HepG2 (cell line): Measurements from ENCODE around the gene MYCBPAP. TPM values are rescaled to one million over a fixed set of nuclear protein-coding genes. Genes with fewer than 3 reads are reported as not detected.

Source experiments
- ATF7 ChIP-seq, 2 experiments: fragments of 450-650 bp in 1 of 2; sonication (generic) in 1 of 2; formaldehyde crosslinking in 1 of 2; IDR thresholded peaks; 2 replicates each; pipeline versions ENCODE4 v1.4.0 to v1.6.1; 2016 to 2020; ENCODE audit warnings: antibody characterized with exemption in 1 of 2, mild to moderate bottlenecking in 1 of 2, missing genetic modification reagents in 1 of 2
- LCORL ChIP-seq, 2 experiments: fragments of 450-650 bp in 1 of 2; sonication (generic) in 1 of 2; formaldehyde crosslinking in 1 of 2; IDR thresholded peaks; 2 replicates each; pipeline versions ENCODE4 v1.5.0 to v1.6.1; 2017 to 2020; ENCODE audit warnings: antibody characterized with exemption in 1 of 2, missing genetic modification reagents in 1 of 2
- MEIS1 ChIP-seq: sonication (generic); formaldehyde crosslinking; IDR thresholded peaks from 2 replicates; pipeline ENCODE4 v1.9.0; 2021; ENCODE audit warnings: mild to moderate bottlenecking, missing genetic modification reagents, moderate library complexity, borderline replicate concordance
- NAIF1 ChIP-seq: sonication (generic); formaldehyde crosslinking; IDR thresholded peaks from 2 replicates; pipeline ENCODE4 v1.5.0; 2020; ENCODE audit warnings: mild to moderate bottlenecking, missing genetic modification reagents, borderline replicate concordance
- PTBP1 ChIP-seq: fragments of 200-400 bp; formaldehyde crosslinking; IDR thresholded peaks from 2 replicates; pipeline ENCODE4 v1.6.1; 2018; ENCODE audit warnings: low read length, low read depth; ENCODE audit not compliant: poor library complexity, severe bottlenecking
- SETDB1 ChIP-seq: sonication (generic); formaldehyde crosslinking; IDR thresholded peaks from 2 replicates; pipeline ENCODE4 v1.5.1; 2020; ENCODE audit warnings: missing genetic modification reagents, mild to moderate bottlenecking, borderline replicate concordance
- SOX13 ChIP-seq, 3 experiments: fragments of 450-650 bp in 1 of 3; sonication (generic) in 1 of 3; formaldehyde crosslinking in 1 of 3; IDR thresholded peaks in 2 of 3; conservative IDR thresholded peaks in 1 of 3; 2 replicates each; pipeline versions ENCODE4 v1.5.0 to v1.6.1; 2016 to 2020; ENCODE audit warnings: antibody characterized with exemption in 1 of 3, mild to moderate bottlenecking in 1 of 3, missing compliant biosample characterization in 1 of 3, missing genetic modification reagents in 1 of 3, moderate library complexity in 1 of 3
- ZNF160 ChIP-seq: sonication (generic); formaldehyde crosslinking; IDR thresholded peaks from 2 replicates; pipeline ENCODE4 v1.8.0; 2022; ENCODE audit warnings: mild to moderate bottlenecking, inconsistent platforms, missing genetic modification reagents
- ZNF230 ChIP-seq: sonication (generic); formaldehyde crosslinking; IDR thresholded peaks from 2 replicates; pipeline ENCODE4 v1.4.0; 2020; ENCODE audit warnings: mild to moderate bottlenecking, missing genetic modification reagents
- ZNF672 ChIP-seq: sonication (generic); formaldehyde crosslinking; IDR thresholded peaks from 2 replicates; pipeline ENCODE4 v1.8.1; 2022; ENCODE audit warnings: missing genetic modification reagents
- polyA plus RNA-seq, 8 experiments: library from polyadenylated mRNA; depleted of rRNA in 3 of 8; stranded (reverse) in 7 of 8; unstranded in 1 of 8; fragments of >200 nt; fragmentation: Illumina TruSeq in 4 of 8; extraction: Trizol in 4 of 8; gene quantifications; 2 replicates each; pipeline versions ENCODE4 v1.2.1 to v1.2.3, GENCODE V29; 2011 to 2016; ENCODE audit warnings: low read depth in 4 of 8, missing spikeins in 1 of 8, mixed read lengths in 1 of 8; ENCODE audit not compliant: insufficient read depth in 1 of 8
- total RNA-seq, 5 experiments: library from RNA; depleted of rRNA; stranded (reverse); fragments of >200 nt; fragmentation: Illumina TruSeq; extraction: Trizol; gene quantifications; 2 replicates each; pipeline ENCODE4 v1.2.3, GENCODE V29; 2016; ENCODE audit warnings: low read depth in 1 of 5
- TF ChIP-seq, protein P1 (sequence below): sonication (generic); formaldehyde crosslinking; IDR thresholded peaks from 2 replicates; pipeline ENCODE4 v1.8.0; 2022; ENCODE audit warnings: mild to moderate bottlenecking, missing genetic modification reagents, moderate library complexity
- TF ChIP-seq, protein P2 (sequence below): sonication (generic); formaldehyde crosslinking; IDR thresholded peaks from 2 replicates; pipeline ENCODE4 v1.4.0; 2020; ENCODE audit warnings: mild to moderate bottlenecking, missing genetic modification reagents
- TF ChIP-seq, protein P3 (sequence below): IDR thresholded peaks from 2 replicates; pipeline ENCODE4 v1.6.1; 2016; ENCODE audit warnings: missing biosample characterization, missing genetic modification reagents, low read depth
- TF ChIP-seq, protein P4 (sequence below): sonication (generic); formaldehyde crosslinking; IDR thresholded peaks from 2 replicates; pipeline ENCODE4 v1.4.0; 2020; ENCODE audit warnings: missing genetic modification reagents, borderline replicate concordance
- TF ChIP-seq, protein P5 (sequence below): sonication (generic); formaldehyde crosslinking; IDR thresholded peaks from 2 replicates; pipeline ENCODE4 v1.4.0; 2020; ENCODE audit warnings: missing genetic modification reagents
- TF ChIP-seq, protein P6 (sequence below): sonication (generic); formaldehyde crosslinking; conservative IDR thresholded peaks from 2 replicates; pipeline ENCODE4 v1.8.0; 2022; ENCODE audit warnings: mild to moderate bottlenecking, moderate library complexity, missing genetic modification reagents

MYCBPAP gene
- total and polyA plus RNA-seq, 2 of the 13 experiments (the other 11 are each of a cell fraction or from before 2014, with no cell fraction given), result 0.22 to 0.24 TPM

DNA sequence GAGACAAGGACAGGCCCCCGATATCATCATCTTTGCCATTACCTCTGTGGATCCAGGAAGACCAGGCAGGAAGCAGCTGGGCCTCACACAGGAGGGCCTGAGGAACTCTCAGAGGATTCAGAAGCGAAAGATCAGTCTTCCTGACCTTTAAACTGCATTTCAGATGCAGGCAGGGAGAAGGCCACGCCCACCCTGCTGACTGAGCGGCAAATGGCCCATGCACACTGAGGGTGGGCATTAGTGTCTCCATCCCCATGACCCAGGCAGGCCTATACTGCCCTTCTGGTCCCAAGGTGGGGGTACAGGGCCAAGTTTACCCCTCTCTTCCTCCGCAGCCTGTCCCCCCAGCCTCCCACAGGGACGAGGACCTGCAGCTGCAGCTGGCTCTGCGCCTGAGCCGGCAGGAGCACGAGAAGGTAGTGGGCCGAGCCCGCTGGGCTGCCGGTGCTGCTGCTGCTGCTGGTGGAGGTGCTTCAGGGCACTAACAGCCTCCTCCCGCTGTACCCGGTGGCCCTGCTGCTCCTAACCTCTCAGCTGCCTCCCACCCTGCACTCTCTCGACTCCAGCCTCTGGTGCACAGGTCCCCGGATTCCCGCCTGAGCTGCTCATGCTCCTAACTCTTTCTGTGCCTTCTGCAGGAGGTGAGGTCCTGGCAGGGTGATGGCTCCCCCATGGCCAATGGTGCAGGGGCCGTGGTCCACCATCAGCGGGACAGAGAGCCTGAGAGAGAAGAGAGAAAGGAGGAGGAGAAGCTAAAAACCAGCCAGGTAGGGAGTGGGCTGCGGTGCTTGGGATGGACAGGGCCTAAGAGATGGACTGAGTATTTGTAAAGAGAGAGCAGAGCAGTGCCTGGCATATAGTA lies 30.5 kb downstream of the MYCBPAP start (continued):
- TF ChIP-seq PTBP1, result peak; percentile 61
- no peak for TF ChIP-seq MEIS1 (CRISPR knock-in tag)
- TF ChIP-seq, protein P1, sequence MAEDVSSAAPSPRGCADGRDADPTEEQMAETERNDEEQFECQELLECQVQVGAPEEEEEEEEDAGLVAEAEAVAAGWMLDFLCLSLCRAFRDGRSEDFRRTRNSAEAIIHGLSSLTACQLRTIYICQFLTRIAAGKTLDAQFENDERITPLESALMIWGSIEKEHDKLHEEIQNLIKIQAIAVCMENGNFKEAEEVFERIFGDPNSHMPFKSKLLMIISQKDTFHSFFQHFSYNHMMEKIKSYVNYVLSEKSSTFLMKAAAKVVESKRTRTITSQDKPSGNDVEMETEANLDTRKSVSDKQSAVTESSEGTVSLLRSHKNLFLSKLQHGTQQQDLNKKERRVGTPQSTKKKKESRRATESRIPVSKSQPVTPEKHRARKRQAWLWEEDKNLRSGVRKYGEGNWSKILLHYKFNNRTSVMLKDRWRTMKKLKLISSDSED (CRISPR knock-in tag), result no peak
- no peak for TF ChIP-seq NAIF1 (CRISPR knock-in tag)
- TF ChIP-seq ZNF672 (CRISPR knock-in tag), result no peak
- TF ChIP-seq, protein P2, sequence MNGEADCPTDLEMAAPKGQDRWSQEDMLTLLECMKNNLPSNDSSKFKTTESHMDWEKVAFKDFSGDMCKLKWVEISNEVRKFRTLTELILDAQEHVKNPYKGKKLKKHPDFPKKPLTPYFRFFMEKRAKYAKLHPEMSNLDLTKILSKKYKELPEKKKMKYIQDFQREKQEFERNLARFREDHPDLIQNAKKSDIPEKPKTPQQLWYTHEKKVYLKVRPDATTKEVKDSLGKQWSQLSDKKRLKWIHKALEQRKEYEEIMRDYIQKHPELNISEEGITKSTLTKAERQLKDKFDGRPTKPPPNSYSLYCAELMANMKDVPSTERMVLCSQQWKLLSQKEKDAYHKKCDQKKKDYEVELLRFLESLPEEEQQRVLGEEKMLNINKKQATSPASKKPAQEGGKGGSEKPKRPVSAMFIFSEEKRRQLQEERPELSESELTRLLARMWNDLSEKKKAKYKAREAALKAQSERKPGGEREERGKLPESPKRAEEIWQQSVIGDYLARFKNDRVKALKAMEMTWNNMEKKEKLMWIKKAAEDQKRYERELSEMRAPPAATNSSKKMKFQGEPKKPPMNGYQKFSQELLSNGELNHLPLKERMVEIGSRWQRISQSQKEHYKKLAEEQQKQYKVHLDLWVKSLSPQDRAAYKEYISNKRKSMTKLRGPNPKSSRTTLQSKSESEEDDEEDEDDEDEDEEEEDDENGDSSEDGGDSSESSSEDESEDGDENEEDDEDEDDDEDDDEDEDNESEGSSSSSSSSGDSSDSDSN (CRISPR knock-in tag), result peak; percentile 72; the same call in 1 of the 2 replicates
- no peak for TF ChIP-seq ATF7 (IDR thresholded peaks at IDR 0.05)
- TF ChIP-seq ATF7 (CRISPR knock-in tag; IDR thresholded peaks at IDR 0.05), result peak; percentile 25; the same call in 1 of the 2 replicates
- no peak for TF ChIP-seq LCORL (IDR thresholded peaks at IDR 0.05)
- peak; percentile 53 for TF ChIP-seq LCORL (CRISPR knock-in tag; IDR thresholded peaks at IDR 0.05)
- TF ChIP-seq, protein P3, sequence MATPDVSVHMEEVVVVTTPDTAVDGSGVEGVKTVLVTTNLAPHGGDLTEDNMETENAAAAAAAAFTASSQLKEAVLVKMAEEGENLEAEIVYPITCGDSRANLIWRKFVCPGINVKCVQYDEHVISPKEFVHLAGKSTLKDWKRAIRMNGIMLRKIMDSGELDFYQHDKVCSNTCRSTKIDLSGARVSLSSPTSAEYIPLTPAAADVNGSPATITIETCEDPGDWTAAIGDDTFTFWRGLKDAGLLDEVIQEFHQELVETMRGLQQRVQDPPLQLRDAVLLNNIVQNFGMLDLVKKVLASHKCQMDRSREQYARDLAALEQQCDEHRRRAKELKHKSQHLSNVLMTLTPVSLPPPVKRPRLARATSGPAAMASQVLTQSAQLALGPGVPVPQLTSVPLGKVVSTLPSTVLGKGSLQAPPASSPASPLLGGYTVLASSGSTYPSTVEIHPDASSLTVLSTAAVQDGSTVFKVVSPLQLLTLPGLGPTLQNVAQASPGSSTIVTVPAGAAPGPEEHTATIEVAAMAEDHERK (CRISPR knock-in tag), result no peak
- TF ChIP-seq, protein P4, sequence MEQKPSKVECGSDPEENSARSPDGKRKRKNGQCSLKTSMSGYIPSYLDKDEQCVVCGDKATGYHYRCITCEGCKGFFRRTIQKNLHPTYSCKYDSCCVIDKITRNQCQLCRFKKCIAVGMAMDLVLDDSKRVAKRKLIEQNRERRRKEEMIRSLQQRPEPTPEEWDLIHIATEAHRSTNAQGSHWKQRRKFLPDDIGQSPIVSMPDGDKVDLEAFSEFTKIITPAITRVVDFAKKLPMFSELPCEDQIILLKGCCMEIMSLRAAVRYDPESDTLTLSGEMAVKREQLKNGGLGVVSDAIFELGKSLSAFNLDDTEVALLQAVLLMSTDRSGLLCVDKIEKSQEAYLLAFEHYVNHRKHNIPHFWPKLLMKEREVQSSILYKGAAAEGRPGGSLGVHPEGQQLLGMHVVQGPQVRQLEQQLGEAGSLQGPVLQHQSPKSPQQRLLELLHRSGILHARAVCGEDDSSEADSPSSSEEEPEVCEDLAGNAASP, result no peak
- TF ChIP-seq, protein P5, sequence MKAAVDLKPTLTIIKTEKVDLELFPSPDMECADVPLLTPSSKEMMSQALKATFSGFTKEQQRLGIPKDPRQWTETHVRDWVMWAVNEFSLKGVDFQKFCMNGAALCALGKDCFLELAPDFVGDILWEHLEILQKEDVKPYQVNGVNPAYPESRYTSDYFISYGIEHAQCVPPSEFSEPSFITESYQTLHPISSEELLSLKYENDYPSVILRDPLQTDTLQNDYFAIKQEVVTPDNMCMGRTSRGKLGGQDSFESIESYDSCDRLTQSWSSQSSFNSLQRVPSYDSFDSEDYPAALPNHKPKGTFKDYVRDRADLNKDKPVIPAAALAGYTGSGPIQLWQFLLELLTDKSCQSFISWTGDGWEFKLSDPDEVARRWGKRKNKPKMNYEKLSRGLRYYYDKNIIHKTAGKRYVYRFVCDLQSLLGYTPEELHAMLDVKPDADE, result no peak
- no peak for TF ChIP-seq SOX13 (IDR thresholded peaks at IDR 0.05)
- TF ChIP-seq SOX13 (CRISPR knock-in tag; conservative IDR thresholded peaks at IDR 0.05 in 1 of 2, IDR thresholded peaks at IDR 0.05 in 1 of 2), result no peak; a peak in 1 of 4 replicates
- TF ChIP-seq ZNF230 (CRISPR knock-in tag), result peak; percentile 73; the same call in 1 of the 2 replicates
- TF ChIP-seq ZNF160, result no peak; the same call in 1 of the 2 replicates
- TF ChIP-seq, protein P6, sequence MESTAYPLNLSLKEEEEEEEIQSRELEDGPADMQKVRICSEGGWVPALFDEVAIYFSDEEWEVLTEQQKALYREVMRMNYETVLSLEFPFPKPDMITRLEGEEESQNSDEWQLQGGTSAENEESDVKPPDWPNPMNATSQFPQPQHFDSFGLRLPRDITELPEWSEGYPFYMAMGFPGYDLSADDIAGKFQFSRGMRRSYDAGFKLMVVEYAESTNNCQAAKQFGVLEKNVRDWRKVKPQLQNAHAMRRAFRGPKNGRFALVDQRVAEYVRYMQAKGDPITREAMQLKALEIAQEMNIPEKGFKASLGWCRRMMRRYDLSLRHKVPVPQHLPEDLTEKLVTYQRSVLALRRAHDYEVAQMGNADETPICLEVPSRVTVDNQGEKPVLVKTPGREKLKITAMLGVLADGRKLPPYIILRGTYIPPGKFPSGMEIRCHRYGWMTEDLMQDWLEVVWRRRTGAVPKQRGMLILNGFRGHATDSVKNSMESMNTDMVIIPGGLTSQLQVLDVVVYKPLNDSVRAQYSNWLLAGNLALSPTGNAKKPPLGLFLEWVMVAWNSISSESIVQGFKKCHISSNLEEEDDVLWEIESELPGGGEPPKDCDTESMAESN (CRISPR knock-in tag), result no peak
- no peak for TF ChIP-seq SETDB1
